ENCODE data around the gene CD6.

GRCh38 chr11:61028135-61028729 is 56.8 kb downstream of the CD6 start:
- TF ChIP-seq FOXA1 (IDR thresholded peaks at IDR 0.05) (no peak), ELF4 (IDR thresholded peaks at IDR 0.05) (no peak), NFRKB (IDR thresholded peaks at IDR 0.05) (no peak), LEF1 (IDR thresholded peaks at IDR 0.05; ENCODE audit: borderline replicate concordance) (no peak), SUZ12 (IDR thresholded peaks at IDR 0.05) (no peak), FOXM1 (IDR thresholded peaks at IDR 0.05; ENCODE audit: borderline replicate concordance) (no peak), SP1 (IDR thresholded peaks at IDR 0.05) (no peak), TARDBP (IDR thresholded peaks at IDR 0.05) (no peak), BHLHE40 (IDR thresholded peaks at IDR 0.05; ENCODE audit: borderline replicate concordance) (no peak), HDGF (IDR thresholded peaks at IDR 0.05; ENCODE audit: borderline replicate concordance) (no peak), ZNF384 (IDR thresholded peaks at IDR 0.05) (no peak), PKNOX1 (IDR thresholded peaks at IDR 0.05) (no peak), FOXK2 (IDR thresholded peaks at IDR 0.05) (no peak)
